CD14-positive monocyte (primary cell): ENCODE measurements around the gene CKS2. TPM values are rescaled to one million over a fixed set of nuclear protein-coding genes. Genes with fewer than 3 reads are reported as not detected.

Source experiments
- DNase-seq, 3 donors: peaks; one replicate each; pipeline ENCODE4 v3.0.0-alpha.2; 2011 to 2022
- H2AFZ ChIP-seq: 2 replicates; pipeline ENCODE4 v1.6.0; 2012; ENCODE audit warnings: mild to moderate bottlenecking, low read depth, low read length, inconsistent platforms; ENCODE audit not compliant: insufficient read depth, poor library complexity, severe bottlenecking
- H3K27ac ChIP-seq, 2 donors: 1 replicate in 1 of 2; 2 replicates in 1 of 2; pipeline ENCODE4 v1.5.1; 2012 to 2013; ENCODE audit warnings: low read length in 2 of 2, control low read depth in 1 of 2, inconsistent platforms in 1 of 2, low read depth in 1 of 2, mild to moderate bottlenecking in 1 of 2
- H3K27me3 ChIP-seq, 2 donors: one replicate each; pipeline versions ENCODE4 v1.6.0 to v1.6.1; 2011 to 2013; ENCODE audit warnings: low read length in 2 of 2; ENCODE audit not compliant: control insufficient read depth in 2 of 2, insufficient read depth in 2 of 2
- H3K36me3 ChIP-seq, 2 donors: replicated peaks in 1 of 2; 1 replicate in 1 of 2; 2 replicates in 1 of 2; pipeline versions ENCODE4 v1.5.1 to v1.6.1; 2012 to 2013; ENCODE audit warnings: low read length in 2 of 2, control low read depth in 1 of 2, inconsistent platforms in 1 of 2, mild to moderate bottlenecking in 1 of 2; ENCODE audit not compliant: insufficient read depth in 2 of 2, control insufficient read depth in 1 of 2
- H3K4me1 ChIP-seq, 2 donors: 1 replicate in 1 of 2; 2 replicates in 1 of 2; pipeline versions ENCODE4 v1.5.1 to v1.6.1; 2012 to 2013; ENCODE audit warnings: low read length in 2 of 2, control low read depth in 1 of 2, inconsistent platforms in 1 of 2, mild to moderate bottlenecking in 1 of 2, moderate library complexity in 1 of 2; ENCODE audit not compliant: insufficient read depth in 2 of 2, control insufficient read depth in 1 of 2
- H3K4me2 ChIP-seq: replicated peaks from 2 replicates; pipeline ENCODE3; 2012; ENCODE audit warnings: low read length, moderate library complexity, mild to moderate bottlenecking; ENCODE audit not compliant: poor library complexity, severe bottlenecking; ENCODE audit errors: extremely low read depth
- H3K4me3 ChIP-seq, 3 experiments: fragments of 200-600 bp in 1 of 3; sonication (generic) in 1 of 3; replicated peaks in 1 of 3; 1 replicate in 2 of 3; 2 replicates in 1 of 3; pipeline ENCODE4 v1.5.1; 2011 to 2013; ENCODE audit warnings: low read length in 3 of 3, mild to moderate bottlenecking in 3 of 3, control low read depth in 2 of 3, low read depth in 2 of 3, inconsistent platforms in 1 of 3, moderate library complexity in 1 of 3
- H3K79me2 ChIP-seq: 2 replicates; pipeline ENCODE4 v1.6.0; 2012; ENCODE audit warnings: mild to moderate bottlenecking, control low read depth, inconsistent platforms, low read length, moderate library complexity; ENCODE audit not compliant: insufficient read depth
- H3K9ac ChIP-seq: 2 replicates; pipeline ENCODE4 v1.6.0; 2017; ENCODE audit warnings: low read length, mild to moderate bottlenecking; ENCODE audit not compliant: insufficient read depth, poor library complexity, severe bottlenecking
- H3K9me3 ChIP-seq, 2 donors: replicated peaks in 1 of 2; 1 replicate in 1 of 2; 2 replicates in 1 of 2; pipeline versions ENCODE4 v1.5.1 to v1.6.1; 2012 to 2013; ENCODE audit warnings: low read length in 2 of 2, control low read depth in 1 of 2; ENCODE audit not compliant: control insufficient read depth in 1 of 2, insufficient read depth in 1 of 2
- H4K20me1 ChIP-seq: 2 replicates; pipeline ENCODE4 v1.6.0; 2012; ENCODE audit warnings: mild to moderate bottlenecking, low read length, control low read depth, moderate library complexity; ENCODE audit not compliant: insufficient read depth
- H3K27ac Mint-ChIP-seq, 7 donors: one replicate each; pipeline ENCODE4 v1.8.0; 2020; ENCODE audit warnings: mild to moderate bottlenecking in 7 of 7, mixed read lengths in 7 of 7, moderate library complexity in 6 of 7, inconsistent platforms in 2 of 7
- H3K27me3 Mint-ChIP-seq, 3 donors: one replicate each; pipeline ENCODE4 v1.8.0; 2021 to 2022; ENCODE audit warnings: low read depth in 3 of 3, mild to moderate bottlenecking in 3 of 3, mixed read lengths in 3 of 3, moderate library complexity in 3 of 3, inconsistent platforms in 1 of 3
- H3K36me3 Mint-ChIP-seq, 2 donors: one replicate each; pipeline ENCODE4 v1.8.0; 2020; ENCODE audit warnings: mixed read lengths in 2 of 2, inconsistent platforms in 1 of 2, mild to moderate bottlenecking in 1 of 2
- H3K4me1 Mint-ChIP-seq: one replicate; pipeline ENCODE4 v1.8.0; 2020; ENCODE audit warnings: mild to moderate bottlenecking, mixed read lengths
- H3K4me3 Mint-ChIP-seq, 2 donors: one replicate each; pipeline ENCODE4 v1.8.0; 2020; ENCODE audit warnings: mild to moderate bottlenecking in 2 of 2, mixed read lengths in 2 of 2, moderate library complexity in 1 of 2
- H3K9me3 Mint-ChIP-seq, 7 donors: one replicate each; pipeline ENCODE4 v1.8.0; 2020 to 2022; ENCODE audit warnings: mixed read lengths in 7 of 7, mild to moderate bottlenecking in 6 of 7, moderate library complexity in 6 of 7, inconsistent platforms in 2 of 7
- WGBS: methylation state at CpG from one replicate; pipeline ENCODE4 v1.1.5; 2013; ENCODE audit warnings: missing lambda C conversion rate; ENCODE audit not compliant: insufficient coverage; 5-methylcytosine and 5-hydroxymethylcytosine counted together
- intact Hi-C, 2 donors: fragments of 100-400 bp; cut with micrococcal nuclease; formaldehyde crosslinking; loops; one replicate each; pipeline versions ENCODE4 v1.15.0 to v1.15.1; 2023
- polyA plus RNA-seq, 3 donors: library from polyadenylated mRNA; depleted of rRNA in 1 of 3; unstranded in 2 of 3; stranded (reverse) in 1 of 3; fragments of 300-500 nt in 2 of 3; fragments of >200 nt in 1 of 3; fragmentation: Illumina TruSeq in 2 of 3; gene quantifications; 1 replicate in 2 of 3; 2 replicates in 1 of 3; pipeline ENCODE4 v1.2.3, GENCODE V29; 2012 to 2021
- TF ChIP-seq, protein P1 (sequence below): fragments of 200-600 bp; IDR thresholded peaks from one replicate; pipeline ENCODE4 v1.8.0; 2022; ENCODE audit warnings: antibody characterized with exemption, mild to moderate bottlenecking

The CKS2 gene
- polyA plus RNA-seq, 3 donors, result 12.3 to 142 (median 14.5) TPM

GRCh38 chr9:89318123-89319014 lies 7.4 kb downstream of the CKS2 start, which contains the start of gene SECISBP2:
Gene SECISBP2 (plus strand): TSS chr9:89318500. CDS start chr9:89318577, 77 bp downstream.
- Histone ChIP-seq H3K4me2 (peak within 1 kb of the TSS; percentile 70), H2AFZ (peak within 1 kb of the TSS; percentile 63), H3K27me3 (no peaks in the 10 kb centered on the region), H3K36me3 (peaks cover 3 to 26% of the 10 kb centered on the region in 2 donors), H3K79me2 (peaks cover 90% of the 10 kb centered on the region), H3K4me1 (peaks cover 31 to 45% of the 10 kb centered on the region in 2 donors), H3K4me3 (peak within 1 kb of the TSS; percentile 54 to 77 (median 76)), H3K9me3 (no peaks in the 10 kb centered on the region), H3K9ac (peak within 1 kb of the TSS; percentile 96), H4K20me1 (peaks cover 16% of the 10 kb centered on the region), H3K27ac (peak within 1 kb of the TSS; percentile 96)
- Mint-ChIP-seq H3K27ac (peak within 1 kb of the TSS; percentile 97 to 98 (median 98)), H3K4me1 (peaks cover 53% of the 10 kb centered on the region), H3K4me3 (peak within 1 kb of the TSS; percentile 86 to 92), H3K27me3 (no peaks in the 10 kb centered on the region), H3K9me3 (no peaks in the 10 kb centered on the region), H3K36me3 (peaks cover 19 to 21% of the 10 kb centered on the region in 2 donors)
- under 1% methylated on average over 88 of the region's 91 CpGs for WGBS
- peak; percentile 91 to 96 (median 95) for DNase-seq
- intact Hi-C loops, result loop anchor here (5.0 to 10.0 kb wide), 4 partner anchors 64 to 229 kb away; no protein-coding TSS in a partner anchor
- TF ChIP-seq, protein P1, sequence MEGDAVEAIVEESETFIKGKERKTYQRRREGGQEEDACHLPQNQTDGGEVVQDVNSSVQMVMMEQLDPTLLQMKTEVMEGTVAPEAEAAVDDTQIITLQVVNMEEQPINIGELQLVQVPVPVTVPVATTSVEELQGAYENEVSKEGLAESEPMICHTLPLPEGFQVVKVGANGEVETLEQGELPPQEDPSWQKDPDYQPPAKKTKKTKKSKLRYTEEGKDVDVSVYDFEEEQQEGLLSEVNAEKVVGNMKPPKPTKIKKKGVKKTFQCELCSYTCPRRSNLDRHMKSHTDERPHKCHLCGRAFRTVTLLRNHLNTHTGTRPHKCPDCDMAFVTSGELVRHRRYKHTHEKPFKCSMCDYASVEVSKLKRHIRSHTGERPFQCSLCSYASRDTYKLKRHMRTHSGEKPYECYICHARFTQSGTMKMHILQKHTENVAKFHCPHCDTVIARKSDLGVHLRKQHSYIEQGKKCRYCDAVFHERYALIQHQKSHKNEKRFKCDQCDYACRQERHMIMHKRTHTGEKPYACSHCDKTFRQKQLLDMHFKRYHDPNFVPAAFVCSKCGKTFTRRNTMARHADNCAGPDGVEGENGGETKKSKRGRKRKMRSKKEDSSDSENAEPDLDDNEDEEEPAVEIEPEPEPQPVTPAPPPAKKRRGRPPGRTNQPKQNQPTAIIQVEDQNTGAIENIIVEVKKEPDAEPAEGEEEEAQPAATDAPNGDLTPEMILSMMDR, result peak; percentile 79

DNA sequence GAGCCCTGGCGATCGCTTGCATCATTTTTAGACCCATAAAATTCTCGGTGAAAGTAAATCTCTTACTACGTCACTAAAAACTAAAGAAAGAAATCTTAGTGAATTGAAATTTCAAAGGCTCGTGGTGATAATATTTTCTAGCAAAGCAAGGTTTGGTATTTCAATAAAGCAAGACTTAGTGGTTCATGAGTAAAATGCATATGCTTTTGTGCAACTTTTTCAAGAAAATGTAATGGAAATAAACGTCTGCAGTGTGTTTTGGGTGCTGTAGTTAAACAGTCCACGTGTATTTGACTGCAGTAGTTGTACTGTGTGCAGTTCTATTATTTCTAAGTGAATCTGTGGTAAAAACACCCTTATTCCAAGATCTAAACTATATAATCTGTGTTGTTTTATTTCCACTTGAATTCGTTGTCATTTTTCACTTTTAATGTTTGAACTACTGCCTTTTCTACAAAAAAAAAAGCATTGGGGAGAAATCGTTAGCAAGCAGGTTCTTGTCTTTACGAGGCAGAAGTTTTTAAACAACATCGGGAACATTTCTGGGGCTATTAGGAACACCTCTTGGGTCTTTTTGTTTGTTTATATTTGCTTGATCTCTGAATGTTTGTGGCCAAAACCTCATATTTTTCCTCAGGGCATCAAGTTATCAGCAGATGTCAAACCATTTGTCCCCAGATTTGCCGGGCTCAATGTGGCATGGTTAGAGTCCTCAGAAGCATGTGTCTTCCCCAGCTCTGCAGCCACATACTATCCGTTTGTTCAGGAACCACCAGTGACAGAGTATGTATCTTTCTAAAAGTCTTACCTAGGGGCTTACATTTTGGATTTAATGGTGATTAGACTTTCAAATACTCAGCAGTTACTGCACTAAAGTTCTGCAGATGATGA lies 8.3 kb downstream of the CKS2 start:
- peaks cover 47% of the 10 kb centered on the region for H3K4me1 Mint-ChIP-seq
- H3K27me3 ChIP-seq, result no peaks in the 10 kb centered on the region
- H3K36me3 Mint-ChIP-seq, result peaks cover 26% of the 10 kb centered on the region in 2 donors
- DNase-seq, result no peak
- peaks cover 28 to 39% of the 10 kb centered on the region in 2 donors for H3K4me1 ChIP-seq
- peak overlapping the region; percentile 54 to 77 (median 76) for H3K4me3 ChIP-seq
- H3K4me2 ChIP-seq, result peak overlapping the region; percentile 70
- peak overlapping the region; percentile 96 for H3K9ac ChIP-seq
- H3K27me3 Mint-ChIP-seq, result no peaks in the 10 kb centered on the region
- intact Hi-C loops, result loop anchor here (5.0 to 10.0 kb wide), 4 partner anchors 63 to 228 kb away; no protein-coding TSS in a partner anchor
- peak overlapping the region; percentile 63 for H2AFZ ChIP-seq
- H3K9me3 ChIP-seq, result no peaks in the 10 kb centered on the region
- peaks cover 7 to 33% of the 10 kb centered on the region in 2 donors for H3K36me3 ChIP-seq
- no CpG with 5 or more reads among the region's 13 CpGs for WGBS
- peaks cover 25% of the 10 kb centered on the region for H4K20me1 ChIP-seq
- H3K4me3 Mint-ChIP-seq, result peak overlapping the region; percentile 86 to 92
- no peaks in the 10 kb centered on the region for H3K9me3 Mint-ChIP-seq
- peaks cover 90% of the 10 kb centered on the region for H3K79me2 ChIP-seq
- TF ChIP-seq, protein P1, result peak; percentile 31
- H3K27ac Mint-ChIP-seq, result peak overlapping the region; percentile 97 to 98 (median 98)
- H3K27ac ChIP-seq, result peak overlapping the region; percentile 96
